ENCODE measurements around the gene MYLIP. TPM values are rescaled to one million over a fixed set of nuclear protein-coding genes. Genes with fewer than 3 reads are reported as not detected.

MYLIP gene
- total and polyA plus RNA-seq, 2 donors (not counting 1 experiment from before 2014, with no cell fraction given), result 2.5 to 7.6 TPM

- TF ChIP-seq EZH2 (IDR thresholded peaks at IDR 0.05; ENCODE audit: low read length, missing control alignments) (no peak), CTCF (conservative IDR thresholded peaks at IDR 0.05 in 1 of 2, IDR thresholded peaks at IDR 0.05 in 1 of 2; ENCODE audit: low read depth in 1 of 2, low read length in 2 of 2) (no peak)
- H3K4me1 ChIP-seq (ENCODE audit: control insufficient read depth, extremely low read depth, insufficient read depth, low read length), result peaks cover 5% of the 10 kb centered on the region
- H3K36me3 ChIP-seq (ENCODE audit: control insufficient read depth, insufficient read depth, low read length), result no peaks in the 10 kb centered on the region
- peak overlapping the region; percentile 74 to 92 (median 78) for H3K4me3 ChIP-seq (replicated peaks in 1 of 4; ENCODE audit: control extremely low read depth in 1 of 4, insufficient read depth in 1 of 4, low read depth in 3 of 4, low read length in 4 of 4)
- H2AFZ ChIP-seq (ENCODE audit: low read length), result no peak overlapping the region
- peaks cover 7% of the 10 kb centered on the region for H3K27me3 ChIP-seq (ENCODE audit: control insufficient read depth, insufficient read depth, low read length)
- peak; percentile 84 to 87 for DNase-seq (ENCODE audit: low read depth in 2 of 2)
- peak overlapping the region; percentile 72 for H3K27ac ChIP-seq (ENCODE audit: insufficient read depth, low read length)
- H3K9me3 ChIP-seq (ENCODE audit: control insufficient read depth, insufficient read depth, low read depth, low read length), result no peaks in the 10 kb centered on the region
- peaks cover 5% of the 10 kb centered on the region for H3K79me2 ChIP-seq (ENCODE audit: control insufficient read depth, insufficient read depth, low read length)
- H3K4me2 ChIP-seq (ENCODE audit: extremely low read depth, insufficient read depth, low read length), result peak overlapping the region; percentile 92
- H3K9ac ChIP-seq (ENCODE audit: insufficient read depth, low read length), result no peak overlapping the region
- no peaks in the 10 kb centered on the region for H4K20me1 ChIP-seq (ENCODE audit: control insufficient read depth, extremely low read depth, insufficient read depth, low read length)
Observed at GRCh38 chr6:16130932-16131387, 2.1 kb downstream of the MYLIP start.

- no peaks in the 10 kb centered on the region for H3K9me3 ChIP-seq (ENCODE audit: control insufficient read depth, insufficient read depth, low read depth, low read length)
- no peak overlapping the region for H2AFZ ChIP-seq (ENCODE audit: low read length)
- H4K20me1 ChIP-seq (ENCODE audit: control insufficient read depth, extremely low read depth, insufficient read depth, low read length), result peaks cover 2% of the 10 kb centered on the region
- H3K27me3 ChIP-seq (ENCODE audit: control insufficient read depth, insufficient read depth, low read length), result peaks cover 1% of the 10 kb centered on the region
- H3K79me2 ChIP-seq (ENCODE audit: control insufficient read depth, insufficient read depth, low read length), result peaks cover 5% of the 10 kb centered on the region
- H3K4me2 ChIP-seq (ENCODE audit: extremely low read depth, insufficient read depth, low read length), result no peak overlapping the region
- no peak for TF ChIP-seq EZH2 (IDR thresholded peaks at IDR 0.05; ENCODE audit: low read length, missing control alignments)
- no peak for TF ChIP-seq CTCF (conservative IDR thresholded peaks at IDR 0.05 in 1 of 2, IDR thresholded peaks at IDR 0.05 in 1 of 2; ENCODE audit: low read depth in 1 of 2, low read length in 2 of 2)
- H3K36me3 ChIP-seq (ENCODE audit: control insufficient read depth, insufficient read depth, low read length), result no peaks in the 10 kb centered on the region
- H3K4me3 ChIP-seq (replicated peaks in 1 of 4; ENCODE audit: control extremely low read depth in 1 of 4, insufficient read depth in 1 of 4, low read depth in 3 of 4, low read length in 4 of 4), result no peak overlapping the region
- no peak overlapping the region for H3K27ac ChIP-seq (ENCODE audit: insufficient read depth, low read length)
- no peak overlapping the region for H3K9ac ChIP-seq (ENCODE audit: insufficient read depth, low read length)
- no peak for DNase-seq (ENCODE audit: low read depth in 2 of 2)
- H3K4me1 ChIP-seq (ENCODE audit: control insufficient read depth, extremely low read depth, insufficient read depth, low read length), result peaks cover 9% of the 10 kb centered on the region
Observed at GRCh38 chr6:16132909-16133308, 4.0 kb downstream of the MYLIP start.

GRCh38 chr6:16134430-16134829 lies 5.5 kb downstream of the MYLIP start:
- H3K4me1 ChIP-seq (ENCODE audit: control insufficient read depth, extremely low read depth, insufficient read depth, low read length), result peaks cover 9% of the 10 kb centered on the region
- no peak overlapping the region for H3K27ac ChIP-seq (ENCODE audit: insufficient read depth, low read length)
- no peak for DNase-seq (ENCODE audit: low read depth in 2 of 2)
- no peaks in the 10 kb centered on the region for H3K9me3 ChIP-seq (ENCODE audit: control insufficient read depth, insufficient read depth, low read depth, low read length)
- H3K4me3 ChIP-seq (replicated peaks in 1 of 4; ENCODE audit: control extremely low read depth in 1 of 4, insufficient read depth in 1 of 4, low read depth in 3 of 4, low read length in 4 of 4), result no peak overlapping the region
- H3K79me2 ChIP-seq (ENCODE audit: control insufficient read depth, insufficient read depth, low read length), result peaks cover 2% of the 10 kb centered on the region
- no peak overlapping the region for H3K4me2 ChIP-seq (ENCODE audit: extremely low read depth, insufficient read depth, low read length)
- H4K20me1 ChIP-seq (ENCODE audit: control insufficient read depth, extremely low read depth, insufficient read depth, low read length), result peaks cover 2% of the 10 kb centered on the region
- no peak overlapping the region for H3K9ac ChIP-seq (ENCODE audit: insufficient read depth, low read length)
- no peaks in the 10 kb centered on the region for H3K27me3 ChIP-seq (ENCODE audit: control insufficient read depth, insufficient read depth, low read length)
- TF ChIP-seq EZH2 (IDR thresholded peaks at IDR 0.05; ENCODE audit: low read length, missing control alignments) (no peak), CTCF (conservative IDR thresholded peaks at IDR 0.05 in 1 of 2, IDR thresholded peaks at IDR 0.05 in 1 of 2; ENCODE audit: low read depth in 1 of 2, low read length in 2 of 2) (no peak)
- no peaks in the 10 kb centered on the region for H3K36me3 ChIP-seq (ENCODE audit: control insufficient read depth, insufficient read depth, low read length)
- no peak overlapping the region for H2AFZ ChIP-seq (ENCODE audit: low read length)

All from fibroblast of lung (primary cell).